Astrocyte of the spinal cord (primary cell): ENCODE measurements around the gene BIRC2.

Experiments
- DNase-seq: peaks from one replicate; pipeline ENCODE4 v3.0.0; 2011; ENCODE audit warnings: low read depth, low spot score
- H3K4me3 ChIP-seq: 2 replicates; pipeline ENCODE4 v1.5.1; 2011; ENCODE audit warnings: low read depth, mild to moderate bottlenecking, low read length, moderate library complexity
- CTCF ChIP-seq: IDR thresholded peaks from 2 replicates; pipeline ENCODE4 v1.5.1; 2012; ENCODE audit warnings: low read depth, mild to moderate bottlenecking, low read length, inconsistent platforms
- in situ Hi-C: cut with HindIII; loops from 2 replicates; pipeline ENCODE4 v1.10.0; 2017; ENCODE audit warnings: low sequenced_read_pairs

Gene BIRC2

GRCh38 chr11:102399189-102399588 lies 52.2 kb downstream of the BIRC2 start:
- in situ Hi-C loops, result no loop called here
- no peak for DNase-seq
- H3K4me3 ChIP-seq, result no peak overlapping the region
- no peak for TF ChIP-seq CTCF

- H3K4me3 ChIP-seq, result no peak overlapping the region
- in situ Hi-C loops, result no loop called here
- no peak for DNase-seq
- no peak for TF ChIP-seq CTCF
These were observed 53.6 kb downstream of the BIRC2 start for GRCh38 chr11:102400603-102401002.

- no peak overlapping the region for H3K4me3 ChIP-seq
- no peak for DNase-seq
- in situ Hi-C loops, result no loop called here
- TF ChIP-seq CTCF, result no peak
These were observed 54.9 kb downstream of the BIRC2 start for GRCh38 chr11:102401905-102402304.

- DNase-seq, result no peak
- TF ChIP-seq CTCF, result no peak
- in situ Hi-C loops, result no loop called here
- no peak overlapping the region for H3K4me3 ChIP-seq
These were observed 55.5 kb downstream of the BIRC2 start for GRCh38 chr11:102402548-102402947.

GRCh38 chr11:102405501-102405900 lies 58.5 kb downstream of the BIRC2 start:
- in situ Hi-C loops, result no loop called here
- DNase-seq, result no peak
- no peak for TF ChIP-seq CTCF
- H3K4me3 ChIP-seq, result no peak overlapping the region

- no peak overlapping the region for H3K4me3 ChIP-seq
- DNase-seq, result no peak
- TF ChIP-seq CTCF, result no peak
- in situ Hi-C loops, result no loop called here
These were observed 59.1 kb downstream of the BIRC2 start for GRCh38 chr11:102406099-102406498.

GRCh38 chr11:102407901-102408300 lies 60.9 kb downstream of the BIRC2 start:
- DNase-seq, result no peak
- no peak overlapping the region for H3K4me3 ChIP-seq
- in situ Hi-C loops, result no loop called here
- TF ChIP-seq CTCF, result no peak
